ENCODE results near the gene PPP5C.

DNA sequence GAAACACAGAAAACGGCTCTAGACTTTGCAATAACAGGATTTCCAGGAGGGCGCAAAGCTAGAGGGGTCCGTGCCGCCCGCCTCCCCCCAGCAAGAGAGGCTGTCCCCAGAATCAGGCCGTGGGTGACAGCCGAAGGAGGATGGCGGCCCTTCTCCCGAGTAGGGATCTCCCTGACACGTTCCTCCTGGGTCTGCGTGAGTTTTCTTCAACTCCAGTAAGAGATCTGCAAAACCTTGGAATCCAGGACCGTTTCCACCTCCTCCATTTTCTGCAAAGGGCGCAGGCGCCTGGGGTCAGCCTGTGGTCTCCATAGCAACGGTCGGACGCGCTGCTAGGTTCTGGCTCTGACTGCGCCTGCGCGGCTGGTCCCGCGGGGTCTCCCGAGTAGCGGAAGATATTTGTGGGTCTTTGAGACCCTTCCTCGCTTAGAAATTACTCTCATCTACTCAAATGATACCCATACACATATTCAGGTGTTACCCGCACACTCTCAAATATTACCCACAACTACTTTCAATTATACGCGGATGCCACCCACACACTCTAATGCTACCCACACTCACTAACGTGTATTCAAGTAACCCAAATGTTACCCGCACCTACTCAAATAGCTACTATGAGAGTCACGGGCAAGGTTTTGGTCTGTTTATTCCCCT lies 79.7 kb downstream of the PPP5C start:
- TF ChIP-seq, protein P1, sequence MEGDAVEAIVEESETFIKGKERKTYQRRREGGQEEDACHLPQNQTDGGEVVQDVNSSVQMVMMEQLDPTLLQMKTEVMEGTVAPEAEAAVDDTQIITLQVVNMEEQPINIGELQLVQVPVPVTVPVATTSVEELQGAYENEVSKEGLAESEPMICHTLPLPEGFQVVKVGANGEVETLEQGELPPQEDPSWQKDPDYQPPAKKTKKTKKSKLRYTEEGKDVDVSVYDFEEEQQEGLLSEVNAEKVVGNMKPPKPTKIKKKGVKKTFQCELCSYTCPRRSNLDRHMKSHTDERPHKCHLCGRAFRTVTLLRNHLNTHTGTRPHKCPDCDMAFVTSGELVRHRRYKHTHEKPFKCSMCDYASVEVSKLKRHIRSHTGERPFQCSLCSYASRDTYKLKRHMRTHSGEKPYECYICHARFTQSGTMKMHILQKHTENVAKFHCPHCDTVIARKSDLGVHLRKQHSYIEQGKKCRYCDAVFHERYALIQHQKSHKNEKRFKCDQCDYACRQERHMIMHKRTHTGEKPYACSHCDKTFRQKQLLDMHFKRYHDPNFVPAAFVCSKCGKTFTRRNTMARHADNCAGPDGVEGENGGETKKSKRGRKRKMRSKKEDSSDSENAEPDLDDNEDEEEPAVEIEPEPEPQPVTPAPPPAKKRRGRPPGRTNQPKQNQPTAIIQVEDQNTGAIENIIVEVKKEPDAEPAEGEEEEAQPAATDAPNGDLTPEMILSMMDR (conservative IDR thresholded peaks at IDR 0.05; ENCODE audit: low read depth, low read length), result no peak
- no peak for TF ChIP-seq EZH2 (IDR thresholded peaks at IDR 0.05; ENCODE audit: low read length, unreplicated experiment)

Measured in PC-3 (cell line).